GM19238 (cell line): Measurements from ENCODE around the gene ARL6IP6.
"Not testable (repeated sequence)": the region's sequence is repeated elsewhere in the genome, so short reads cannot be mapped to it uniquely, and the experiment has no call there.

Source experiments
- DNase-seq: peaks from one replicate; pipeline ENCODE4 v3.0.0; 2011; ENCODE audit warnings: low spot score; ENCODE audit not compliant: insufficient read length

Gene ARL6IP6

GRCh38 chr2:152722639-152723038, 4.2 kb downstream of the ARL6IP6 start:
- not testable (repeated sequence) for DNase-seq

- DNase-seq = no peak
These were observed 5.5 kb downstream of the ARL6IP6 start for GRCh38 chr2:152723918-152724317.

- no peak for DNase-seq
These were observed 11.4 kb downstream of the ARL6IP6 start for GRCh38 chr2:152729844-152730243.

- no peak for DNase-seq
These were observed 12.3 kb downstream of the ARL6IP6 start for GRCh38 chr2:152730591-152731333.

- not testable (repeated sequence) for DNase-seq
These were observed 19.1 kb downstream of the ARL6IP6 start for GRCh38 chr2:152737509-152737908.

- DNase-seq = no peak
These were observed 20.0 kb downstream of the ARL6IP6 start for GRCh38 chr2:152738438-152738837.

- DNase-seq = not testable (repeated sequence)
These were observed 21.3 kb downstream of the ARL6IP6 start for GRCh38 chr2:152739705-152740104.

- no peak for DNase-seq
These were observed 22.4 kb downstream of the ARL6IP6 start for GRCh38 chr2:152740743-152741328.

- DNase-seq = no peak
These were observed 24.6 kb downstream of the ARL6IP6 start for GRCh38 chr2:152743002-152743401.

GRCh38 chr2:152747751-152748150, 29.3 kb downstream of the ARL6IP6 start:
- not testable (repeated sequence) for DNase-seq

- DNase-seq = no peak
These were observed 36.6 kb downstream of the ARL6IP6 start for GRCh38 chr2:152755029-152755428.

GRCh38 chr2:152759290-152760072, 41.1 kb downstream of the ARL6IP6 start:
- no peak for DNase-seq

GRCh38 chr2:152761214-152761613, 42.8 kb downstream of the ARL6IP6 start:
- DNase-seq = no peak

- DNase-seq = no peak
These were observed 43.8 kb downstream of the ARL6IP6 start for GRCh38 chr2:152762202-152762601.

GRCh38 chr2:152763208-152763607, 44.8 kb downstream of the ARL6IP6 start:
- not testable (repeated sequence) for DNase-seq

- DNase-seq = no peak
These were observed 45.2 kb downstream of the ARL6IP6 start for GRCh38 chr2:152763651-152764050.

GRCh38 chr2:152766928-152767327, 48.5 kb downstream of the ARL6IP6 start:
- no peak for DNase-seq

- no peak for DNase-seq
These were observed 62.8 kb downstream of the ARL6IP6 start for GRCh38 chr2:152781175-152781574.

- DNase-seq = no peak
These were observed 63.8 kb downstream of the ARL6IP6 start for GRCh38 chr2:152782171-152782570.

- no peak for DNase-seq
These were observed 72.5 kb downstream of the ARL6IP6 start for GRCh38 chr2:152790883-152791282.

GRCh38 chr2:152791979-152792378, 73.6 kb downstream of the ARL6IP6 start:
- DNase-seq = no peak

GRCh38 chr2:152792974-152793373, 74.6 kb downstream of the ARL6IP6 start:
- DNase-seq = no peak
